GM12878 (cell line): ENCODE data around the gene NELFB. TPM values are rescaled to one million over a fixed set of nuclear protein-coding genes. Genes with fewer than 3 reads are reported as not detected.

ENCODE experiments used
- HDGF ChIP-seq: fragments of 450-650 bp; IDR thresholded peaks from 2 replicates; pipeline ENCODE4 v1.6.1; 2016; ENCODE audit warnings: antibody characterized with exemption
- IRF5 ChIP-seq: fragments of 450-650 bp; IDR thresholded peaks from 2 replicates; pipeline ENCODE4 v1.6.1; 2017; ENCODE audit warnings: borderline replicate concordance
- LARP7 ChIP-seq: fragments of 450-650 bp; IDR thresholded peaks from 2 replicates; pipeline ENCODE4 v1.6.1; 2017; ENCODE audit warnings: mild to moderate bottlenecking
- MYB ChIP-seq: fragments of 150-350 bp; IDR thresholded peaks from 2 replicates; pipeline ENCODE4 v1.6.1; 2014; ENCODE audit warnings: mild to moderate bottlenecking, low read depth, low read length, borderline replicate concordance
- NFXL1 ChIP-seq: fragments of 450-650 bp; IDR thresholded peaks from 2 replicates; pipeline ENCODE4 v1.6.1; 2017; ENCODE audit warnings: antibody characterized with exemption, mild to moderate bottlenecking, borderline replicate concordance
- NFYB ChIP-seq: IDR thresholded peaks from 2 replicates; pipeline ENCODE4 v1.6.1; 2011; ENCODE audit warnings: low read depth, mild to moderate bottlenecking, low read length, improper control_type of control experiment, moderate library complexity; ENCODE audit not compliant: insufficient read depth
- RAD51 ChIP-seq: fragments of 450-650 bp; IDR thresholded peaks from 2 replicates; pipeline ENCODE4 v1.6.1; 2016; ENCODE audit warnings: moderate library complexity, mild to moderate bottlenecking, inconsistent platforms
- TCF12 ChIP-seq: IDR thresholded peaks from 2 replicates; pipeline ENCODE4 v1.6.1; 2011; ENCODE audit warnings: low read depth, mild to moderate bottlenecking, low read length
- USF1 ChIP-seq: IDR thresholded peaks from 2 replicates; pipeline ENCODE4 v1.6.1; 2011; ENCODE audit warnings: borderline replicate concordance, low read depth, mild to moderate bottlenecking, moderate library complexity, mixed read lengths, low read length; ENCODE audit not compliant: insufficient read depth; ENCODE audit errors: extremely low read length
- ZSCAN29 ChIP-seq: fragments of 450-650 bp; IDR thresholded peaks from 2 replicates; pipeline ENCODE4 v1.6.1; 2017; ENCODE audit warnings: mild to moderate bottlenecking, moderate library complexity
- polyA plus RNA-seq, 11 experiments: library from polyadenylated mRNA; depleted of rRNA in 4 of 11; unstranded in 6 of 11; stranded (reverse) in 5 of 11; fragments of >200 nt; fragmentation: Nextera tagmentation in 4 of 11; fragmentation: Illumina TruSeq in 1 of 11; extraction: Ambion mirVana in 4 of 11; extraction: Trizol in 1 of 11; gene quantifications; 1 replicate in 1 of 11; 2 replicates in 10 of 11; pipeline versions ENCODE4 v1.2.1 to v1.2.3, GENCODE V29; 2011 to 2016; ENCODE audit warnings: inconsistent platforms in 2 of 11, missing spikeins in 2 of 11, low read depth in 1 of 11
- total RNA-seq, 4 experiments: library from RNA; depleted of rRNA in 3 of 4; stranded (reverse); fragments of >200 nt in 3 of 4; fragmentation: Illumina TruSeq in 1 of 4; extraction: Trizol in 1 of 4; gene quantifications; 2 replicates each; pipeline versions ENCODE4 v1.2.1 to v1.2.3, GENCODE V29; 2013 to 2021

The NELFB gene
- total and polyA plus RNA-seq, 10 of the 15 experiments (the other 5 are each of a cell fraction or from before 2014, with no cell fraction given) = 0.19 to 63.4 (median 30.9) TPM

- no peak for TF ChIP-seq IRF5
- no peak for TF ChIP-seq NFYB
- peak; percentile 47; the same call in 1 of the 2 replicates for TF ChIP-seq HDGF
- TF ChIP-seq LARP7 = peak; percentile 64; the same call in 1 of the 2 replicates
- TF ChIP-seq MYB = no peak
- no peak for TF ChIP-seq TCF12
- TF ChIP-seq RAD51 = no peak
- no peak for TF ChIP-seq NFXL1
- no peak for TF ChIP-seq ZSCAN29
- TF ChIP-seq USF1 = no peak
- TF ChIP-seq, all 136 proteins: peak for 7
Observed at GRCh38 chr9:137222190-137223077, 32.7 kb upstream of the NELFB start, which contains the start of gene RNF208 (continued).
